MG63 (cell line): ENCODE data around the gene TKTL1. TPM values are rescaled to one million over a fixed set of nuclear protein-coding genes. Genes with fewer than 3 reads are reported as not detected.
A peak's percentile ranks its signal among the peaks of the same experiment; 100 is the strongest.

Experiments
- DNase-seq: peaks from one replicate; pipeline ENCODE4 v3.0.0-alpha.2; 2020
- H3K27me3 ChIP-seq: fragments of 250-450 bp; sonication (Bioruptor Pico); 2 replicates; pipeline ENCODE4 v1.5.1; 2020; ENCODE audit warnings: mild to moderate bottlenecking, moderate library complexity
- H3K36me3 ChIP-seq: fragments of 250-450 bp; sonication (Bioruptor Pico); 2 replicates; pipeline ENCODE4 v1.5.1; 2020; ENCODE audit warnings: mild to moderate bottlenecking, moderate library complexity
- H3K4me3 ChIP-seq: fragments of 250-450 bp; sonication (Bioruptor Pico); 2 replicates; pipeline ENCODE4 v1.5.1; 2020; ENCODE audit warnings: mild to moderate bottlenecking, moderate library complexity
- H3K9me3 ChIP-seq: fragments of 250-450 bp; sonication (Bioruptor Pico); 2 replicates; pipeline ENCODE4 v1.5.1; 2020; ENCODE audit warnings: mild to moderate bottlenecking, moderate library complexity
- total RNA-seq: library from RNA; depleted of rRNA; stranded (reverse); fragments of >200 nt; shearing (Covaris generic); gene quantifications from 2 replicates; pipeline ENCODE4 v1.2.3, GENCODE V29; 2014; ENCODE audit warnings: low replicate concordance

Gene TKTL1
- total RNA-seq, 1 experiment from 2014 or later: not detected

DNA sequence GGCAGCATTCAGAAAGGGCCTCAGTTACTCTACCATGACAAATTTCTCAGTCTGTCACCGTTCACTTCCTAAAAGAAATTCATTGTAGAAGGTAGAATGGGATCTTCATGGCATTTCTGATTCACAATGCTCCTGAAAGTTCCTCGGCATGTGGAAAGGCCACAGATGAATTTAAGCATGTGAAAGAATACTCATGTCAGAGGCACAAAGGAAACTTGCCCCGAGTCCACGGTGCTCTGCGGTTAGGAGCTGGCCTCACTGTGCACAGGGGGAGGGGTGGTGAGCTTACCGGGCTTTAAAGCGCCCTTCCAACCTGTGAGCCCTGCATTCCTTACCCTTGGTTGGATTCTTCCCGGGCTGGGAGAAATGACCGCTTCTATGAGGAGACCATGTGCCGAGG lies 9.3 kb downstream of the TKTL1 start:
- DNase-seq: no peak
- H3K36me3 ChIP-seq: no peaks in the 10 kb centered on the region
- no peaks in the 10 kb centered on the region for H3K27me3 ChIP-seq
- no peaks in the 10 kb centered on the region for H3K9me3 ChIP-seq
- no peak overlapping the region for H3K4me3 ChIP-seq

- H3K9me3 ChIP-seq: no peaks in the 10 kb centered on the region
- DNase-seq: no peak
- no peaks in the 10 kb centered on the region for H3K27me3 ChIP-seq
- no peak overlapping the region for H3K4me3 ChIP-seq
- no peaks in the 10 kb centered on the region for H3K36me3 ChIP-seq
Observed at GRCh38 chrX:154305541-154306205, 10.1 kb downstream of the TKTL1 start.

DNA sequence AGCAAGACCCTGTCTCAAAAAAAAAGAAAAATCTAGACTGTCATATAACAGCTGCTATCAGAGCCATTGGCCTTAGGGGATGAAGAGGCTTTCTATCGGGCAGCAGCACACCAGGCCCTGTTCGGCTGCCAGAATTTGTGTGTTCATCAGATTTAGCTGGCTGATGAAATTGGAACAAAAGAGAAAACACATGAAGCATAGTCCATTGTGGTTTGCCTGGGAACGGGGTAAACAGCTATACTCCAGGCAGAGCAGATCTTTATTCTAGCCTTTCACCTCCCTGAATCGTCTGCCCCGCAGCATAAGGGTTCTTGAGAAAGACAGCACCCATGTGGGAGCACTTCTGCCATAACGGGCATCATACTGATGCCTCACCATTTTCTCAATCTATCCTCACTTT lies 11.6 kb downstream of the TKTL1 start:
- no peaks in the 10 kb centered on the region for H3K36me3 ChIP-seq
- no peak for DNase-seq
- no peaks in the 10 kb centered on the region for H3K9me3 ChIP-seq
- no peak overlapping the region for H3K4me3 ChIP-seq
- H3K27me3 ChIP-seq: no peaks in the 10 kb centered on the region

GRCh38 chrX:154308108-154308946 lies 12.7 kb downstream of the TKTL1 start:
- Histone ChIP-seq H3K36me3 (no peaks in the 10 kb centered on the region), H3K27me3 (no peaks in the 10 kb centered on the region), H3K9me3 (no peaks in the 10 kb centered on the region), H3K4me3 (no peak overlapping the region)
- DNase-seq: peak; percentile 26

- DNase-seq: no peak
Observed at GRCh38 chrX:154309041-154309775, 13.6 kb downstream of the TKTL1 start.

DNA sequence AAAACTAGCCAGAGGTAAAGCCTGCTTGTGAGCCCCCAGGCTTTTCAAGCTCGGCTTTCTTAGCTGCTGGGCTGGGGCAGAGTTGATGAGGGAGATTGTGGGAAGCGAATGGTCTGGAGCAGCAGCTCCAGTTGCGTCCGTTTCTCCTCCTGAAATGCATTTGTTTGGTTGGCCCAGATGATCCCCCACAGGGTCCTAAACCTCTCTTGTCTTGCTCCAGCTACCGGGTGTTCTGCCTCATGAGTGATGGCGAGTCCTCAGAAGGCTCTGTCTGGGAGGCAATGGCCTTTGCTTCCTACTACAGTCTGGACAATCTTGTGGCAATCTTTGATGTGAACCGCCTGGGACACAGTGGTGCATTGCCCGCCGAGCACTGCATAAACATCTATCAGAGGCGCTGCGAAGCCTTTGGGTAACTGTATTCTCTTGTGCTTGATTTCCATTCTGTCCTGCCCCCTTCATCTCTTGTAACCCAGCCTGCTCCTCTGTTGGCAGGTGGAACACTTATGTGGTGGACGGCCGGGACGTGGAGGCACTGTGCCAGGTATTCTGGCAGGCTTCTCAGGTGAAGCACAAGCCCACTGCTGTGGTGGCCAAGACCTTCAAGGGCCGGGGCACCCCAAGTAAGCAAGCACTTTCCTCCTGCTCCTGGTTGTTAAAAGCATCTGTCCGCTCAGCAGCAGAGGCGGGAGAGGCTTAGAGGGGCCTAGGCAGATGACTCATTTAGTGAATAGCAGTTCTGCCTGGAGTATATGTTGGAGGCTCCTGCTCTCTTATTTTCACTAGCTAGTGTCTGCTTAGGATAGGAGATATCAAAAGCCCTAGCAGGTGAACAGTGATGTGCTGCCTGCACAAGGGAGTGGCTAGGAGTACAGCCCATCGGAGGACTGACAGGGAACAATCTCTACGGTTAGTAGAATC lies 15.3 kb downstream of the TKTL1 start:
- no peaks in the 10 kb centered on the region for H3K27me3 ChIP-seq
- no peaks in the 10 kb centered on the region for H3K9me3 ChIP-seq
- no peak for DNase-seq
- no peaks in the 10 kb centered on the region for H3K36me3 ChIP-seq
- no peak overlapping the region for H3K4me3 ChIP-seq

More at GRCh38 chrX:154309041-154309775, 13.6 kb downstream of the TKTL1 start:
- Histone ChIP-seq H3K27me3 (no peaks in the 10 kb centered on the region), H3K4me3 (no peak overlapping the region), H3K36me3 (no peaks in the 10 kb centered on the region), H3K9me3 (no peaks in the 10 kb centered on the region)

DNA sequence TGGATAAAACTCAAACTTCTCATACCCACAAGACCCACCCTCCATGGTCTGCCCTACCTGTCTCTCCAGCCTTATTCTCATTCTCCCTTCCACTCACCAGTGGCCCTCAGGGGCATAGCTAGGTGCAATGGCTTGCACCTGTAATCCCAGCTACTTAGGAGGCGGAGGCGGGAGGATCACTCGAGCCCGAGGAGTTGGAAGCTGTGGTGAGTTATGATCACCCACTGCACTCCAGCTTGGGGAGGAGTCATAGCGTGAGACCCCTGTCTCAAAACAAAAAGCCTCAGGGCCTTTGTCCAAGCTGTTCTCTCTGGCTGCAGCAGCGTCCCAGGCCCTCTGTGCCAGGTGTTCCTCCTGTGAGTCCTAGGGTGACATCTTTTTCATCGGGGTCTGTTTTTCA lies 16.5 kb downstream of the TKTL1 start:
- no peaks in the 10 kb centered on the region for H3K27me3 ChIP-seq
- H3K4me3 ChIP-seq: no peak overlapping the region
- no peaks in the 10 kb centered on the region for H3K36me3 ChIP-seq
- DNase-seq: no peak
- H3K9me3 ChIP-seq: no peaks in the 10 kb centered on the region

- Histone ChIP-seq H3K27me3 (no peaks in the 10 kb centered on the region), H3K9me3 (no peaks in the 10 kb centered on the region), H3K36me3 (no peaks in the 10 kb centered on the region), H3K4me3 (no peak overlapping the region)
- DNase-seq: no peak
Observed at GRCh38 chrX:154313147-154313546, 17.6 kb downstream of the TKTL1 start.

GRCh38 chrX:154315416-154315815 lies 19.8 kb downstream of the TKTL1 start:
- DNase-seq: no peak

GRCh38 chrX:154317391-154317995 lies 21.9 kb downstream of the TKTL1 start:
- H3K27me3 ChIP-seq: no peaks in the 10 kb centered on the region
- H3K9me3 ChIP-seq: no peaks in the 10 kb centered on the region
- H3K36me3 ChIP-seq: no peaks in the 10 kb centered on the region
- H3K4me3 ChIP-seq: no peak overlapping the region
- peak; percentile 4 for DNase-seq

More at GRCh38 chrX:154315416-154315815, 19.8 kb downstream of the TKTL1 start:
- no peak overlapping the region for H3K4me3 ChIP-seq
- H3K9me3 ChIP-seq: no peaks in the 10 kb centered on the region
- H3K36me3 ChIP-seq: no peaks in the 10 kb centered on the region
- no peaks in the 10 kb centered on the region for H3K27me3 ChIP-seq

DNA sequence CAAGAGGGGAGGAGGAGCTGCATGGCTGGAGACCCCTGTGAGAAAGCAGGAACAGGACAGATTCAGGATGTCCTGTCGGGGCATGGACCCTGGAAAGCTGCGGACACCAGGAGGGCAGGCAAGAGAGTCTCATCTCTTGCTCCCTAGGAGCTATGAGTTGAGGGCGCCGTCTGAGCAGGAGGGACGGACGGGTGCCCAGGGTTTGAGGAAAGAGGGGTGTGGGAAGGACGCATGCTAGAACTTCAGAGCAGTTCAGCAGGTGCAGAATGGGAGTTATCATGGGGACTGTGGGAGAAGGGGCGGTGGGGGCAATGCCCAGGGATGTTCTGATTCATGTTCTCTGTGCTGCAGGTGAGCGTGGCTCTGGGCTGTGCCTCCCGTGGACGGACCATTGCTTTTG lies 24.8 kb downstream of the TKTL1 start:
- no peaks in the 10 kb centered on the region for H3K27me3 ChIP-seq
- no peaks in the 10 kb centered on the region for H3K36me3 ChIP-seq
- H3K9me3 ChIP-seq: no peaks in the 10 kb centered on the region
- no peak for DNase-seq
- H3K4me3 ChIP-seq: no peak overlapping the region

DNA sequence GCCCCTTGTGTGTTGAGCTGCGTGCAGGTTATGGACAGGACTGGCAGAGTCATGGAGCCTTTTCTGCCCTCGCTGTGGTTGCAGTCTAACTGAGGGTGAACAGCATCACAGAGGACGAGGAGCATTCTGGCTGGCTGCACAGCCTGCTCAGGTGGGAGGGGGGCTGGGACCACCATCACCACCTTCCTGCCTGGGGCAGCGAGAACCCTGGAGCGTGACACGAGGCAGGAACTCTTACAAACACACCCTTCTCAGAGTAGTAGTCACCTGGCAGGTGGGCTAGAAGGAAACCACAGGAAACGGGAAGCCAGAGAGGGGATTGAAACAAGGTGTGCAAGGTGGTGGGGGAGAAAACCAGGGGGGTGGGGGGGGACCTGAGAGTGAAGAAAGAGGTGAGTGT lies 25.6 kb downstream of the TKTL1 start:
- H3K27me3 ChIP-seq: no peaks in the 10 kb centered on the region
- no peaks in the 10 kb centered on the region for H3K36me3 ChIP-seq
- H3K9me3 ChIP-seq: no peaks in the 10 kb centered on the region
- DNase-seq: no peak
- no peak overlapping the region for H3K4me3 ChIP-seq

DNA sequence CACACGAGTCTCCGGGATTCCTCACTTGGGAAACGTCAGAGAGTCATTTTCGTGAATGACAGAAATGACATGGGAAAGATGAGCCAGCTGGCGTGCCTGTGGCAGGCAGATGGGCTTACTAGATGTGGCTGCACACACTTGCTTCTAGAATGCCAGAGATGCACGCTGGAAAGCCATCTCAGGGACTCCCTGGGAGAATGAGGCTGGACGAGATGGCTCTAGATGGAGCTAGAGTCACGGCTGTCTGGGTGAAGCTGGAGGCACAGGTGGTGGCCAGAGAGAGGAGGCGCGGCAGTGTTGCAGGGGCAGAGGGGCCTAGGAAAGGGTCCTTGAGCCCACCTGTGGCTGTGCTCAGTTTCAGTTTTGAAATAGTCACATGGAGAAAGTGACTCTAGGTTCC lies 26.0 kb downstream of the TKTL1 start:
- DNase-seq: no peak
- no peak overlapping the region for H3K4me3 ChIP-seq

DNA sequence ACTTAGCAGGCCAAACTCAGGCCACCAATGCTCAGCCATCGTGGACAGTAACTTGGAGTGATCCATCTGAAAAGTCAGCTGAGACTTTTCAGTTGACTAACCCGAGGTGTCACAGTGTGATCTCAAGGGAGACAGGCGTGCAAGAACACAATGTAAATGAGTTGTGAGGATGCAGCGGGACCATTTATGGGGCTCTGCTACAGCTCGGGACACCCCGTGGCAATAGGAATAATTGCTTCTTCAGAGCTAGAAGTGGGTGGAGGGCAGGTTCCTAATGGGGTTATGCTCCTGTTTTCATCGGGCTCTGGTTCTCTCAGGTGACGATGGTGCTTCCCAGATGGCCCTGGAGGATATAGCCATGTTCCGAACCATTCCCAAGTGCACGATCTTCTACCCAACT lies 27.3 kb downstream of the TKTL1 start:
- H3K36me3 ChIP-seq: no peaks in the 10 kb centered on the region
- H3K9me3 ChIP-seq: no peaks in the 10 kb centered on the region
- H3K4me3 ChIP-seq: no peak overlapping the region
- no peaks in the 10 kb centered on the region for H3K27me3 ChIP-seq
- DNase-seq: no peak

More for the DNA sequence above, 26.0 kb downstream of the TKTL1 start:
- Histone ChIP-seq H3K36me3 (no peaks in the 10 kb centered on the region), H3K27me3 (no peaks in the 10 kb centered on the region), H3K9me3 (no peaks in the 10 kb centered on the region)

GRCh38 chrX:154323537-154323936 lies 27.9 kb downstream of the TKTL1 start:
- Histone ChIP-seq H3K27me3 (no peaks in the 10 kb centered on the region), H3K36me3 (no peaks in the 10 kb centered on the region), H3K9me3 (no peaks in the 10 kb centered on the region), H3K4me3 (no peak overlapping the region)
- no peak for DNase-seq

- no peak for DNase-seq
- Histone ChIP-seq H3K36me3 (no peaks in the 10 kb centered on the region), H3K27me3 (no peaks in the 10 kb centered on the region), H3K9me3 (no peaks in the 10 kb centered on the region), H3K4me3 (no peak overlapping the region)
Observed at GRCh38 chrX:154325541-154325940, 29.9 kb downstream of the TKTL1 start.
